Osteocyte (in vitro differentiated cells): ENCODE measurements around the gene CD59. TPM values are rescaled to one million over a fixed set of nuclear protein-coding genes. Genes with fewer than 3 reads are reported as not detected.
A peak's percentile ranks its signal among the peaks of the same experiment; 100 is the strongest.
"Not testable (repeated sequence)": the region's sequence is repeated elsewhere in the genome, so short reads cannot be mapped to it uniquely, and the experiment has no call there.

Source experiments
- DNase-seq: peaks from one replicate; pipeline ENCODE4 v3.0.0; 2021; ENCODE audit warnings: mixed read lengths; ENCODE audit not compliant: unreplicated experiment; ENCODE audit errors: extremely low spot score
- H3K27ac Mint-ChIP-seq: one replicate; pipeline ENCODE4 v1.8.0; 2021; ENCODE audit warnings: mild to moderate bottlenecking, mixed read lengths; ENCODE audit not compliant: unreplicated experiment
- H3K27me3 Mint-ChIP-seq: one replicate; pipeline ENCODE4 v1.8.0; 2021; ENCODE audit warnings: mixed read lengths; ENCODE audit not compliant: unreplicated experiment
- H3K36me3 Mint-ChIP-seq: one replicate; pipeline ENCODE4 v1.8.0; 2021; ENCODE audit warnings: mixed read lengths; ENCODE audit not compliant: unreplicated experiment
- H3K4me1 Mint-ChIP-seq: one replicate; pipeline ENCODE4 v1.8.0; 2021; ENCODE audit warnings: mixed read lengths; ENCODE audit not compliant: unreplicated experiment
- H3K4me3 Mint-ChIP-seq: one replicate; pipeline ENCODE4 v1.8.0; 2021; ENCODE audit warnings: mild to moderate bottlenecking, moderate library complexity, mixed read lengths; ENCODE audit not compliant: unreplicated experiment
- H3K9me3 Mint-ChIP-seq: one replicate; pipeline ENCODE4 v1.8.0; 2021; ENCODE audit warnings: mixed read lengths; ENCODE audit not compliant: unreplicated experiment
- CTCF ChIP-seq: fragments of 200-600 bp; sonication (generic); IDR thresholded peaks from 2 replicates; pipeline ENCODE4 v1.5.0; 2021; ENCODE audit warnings: antibody characterized with exemption, mild to moderate bottlenecking, moderate library complexity
- total RNA-seq: library from RNA; stranded (reverse); gene quantifications from 2 replicates; pipeline ENCODE4 v1.2.1, GENCODE V29; 2021

The CD59 gene
- total RNA-seq, 1 donor from 2014 or later, result 857 TPM

GRCh38 chr11:33664166-33664565 is 72.1 kb downstream of the CD59 start:
- peaks cover 1% of the 10 kb centered on the region for H3K4me1 Mint-ChIP-seq
- no peak overlapping the region for H3K27ac Mint-ChIP-seq
- peaks cover 4% of the 10 kb centered on the region for H3K36me3 Mint-ChIP-seq
- no peak overlapping the region for H3K4me3 Mint-ChIP-seq
- H3K27me3 Mint-ChIP-seq, result no peaks in the 10 kb centered on the region
- no peaks in the 10 kb centered on the region for H3K9me3 Mint-ChIP-seq
- peak; percentile 73 for DNase-seq
- no peak for TF ChIP-seq CTCF

- H3K9me3 Mint-ChIP-seq, result no peaks in the 10 kb centered on the region
- TF ChIP-seq CTCF, result no peak
- H3K27ac Mint-ChIP-seq, result no peak overlapping the region
- peak; percentile 51 for DNase-seq
- H3K4me1 Mint-ChIP-seq, result peaks cover 1% of the 10 kb centered on the region
- peaks cover 5% of the 10 kb centered on the region for H3K36me3 Mint-ChIP-seq
- H3K4me3 Mint-ChIP-seq, result no peak overlapping the region
- no peaks in the 10 kb centered on the region for H3K27me3 Mint-ChIP-seq
These were observed 73.1 kb downstream of the CD59 start for GRCh38 chr11:33663121-33663520.

- not testable (repeated sequence) for H3K4me1 Mint-ChIP-seq, H3K4me3 Mint-ChIP-seq, H3K27me3 Mint-ChIP-seq, H3K9me3 Mint-ChIP-seq, H3K36me3 Mint-ChIP-seq, DNase-seq, H3K27ac Mint-ChIP-seq
These were observed 74.7 kb downstream of the CD59 start for GRCh38 chr11:33661526-33661925.

- Mint-ChIP-seq H3K27me3 (no peaks in the 10 kb centered on the region), H3K4me1 (peaks cover 1% of the 10 kb centered on the region), H3K4me3 (no peak overlapping the region), H3K36me3 (peaks cover 9% of the 10 kb centered on the region), H3K9me3 (no peaks in the 10 kb centered on the region), H3K27ac (no peak overlapping the region)
- DNase-seq, result no peak
- no peak for TF ChIP-seq CTCF
These were observed 75.3 kb downstream of the CD59 start for GRCh38 chr11:33660962-33661361.

GRCh38 chr11:33659370-33660139 is 76.7 kb downstream of the CD59 start:
- Mint-ChIP-seq H3K36me3 (peaks cover 7% of the 10 kb centered on the region), H3K9me3 (no peaks in the 10 kb centered on the region)
- no peak for TF ChIP-seq CTCF

More at GRCh38 chr11:33659370-33660139, 76.7 kb downstream of the CD59 start:
- DNase-seq, result peak; percentile 79
- Mint-ChIP-seq H3K27ac (no peak overlapping the region), H3K4me1 (no peaks in the 10 kb centered on the region), H3K27me3 (no peaks in the 10 kb centered on the region), H3K4me3 (no peak overlapping the region)
